Measurements from ENCODE around the gene TPPP. TPM values are rescaled to one million over a fixed set of nuclear protein-coding genes. Genes with fewer than 3 reads are reported as not detected.

The TPPP gene
- total and polyA plus RNA-seq, 2 of the 13 experiments (the other 11 are each of a cell fraction or from before 2014, with no cell fraction given), result 0.07 TPM; not detected in 1

DNA sequence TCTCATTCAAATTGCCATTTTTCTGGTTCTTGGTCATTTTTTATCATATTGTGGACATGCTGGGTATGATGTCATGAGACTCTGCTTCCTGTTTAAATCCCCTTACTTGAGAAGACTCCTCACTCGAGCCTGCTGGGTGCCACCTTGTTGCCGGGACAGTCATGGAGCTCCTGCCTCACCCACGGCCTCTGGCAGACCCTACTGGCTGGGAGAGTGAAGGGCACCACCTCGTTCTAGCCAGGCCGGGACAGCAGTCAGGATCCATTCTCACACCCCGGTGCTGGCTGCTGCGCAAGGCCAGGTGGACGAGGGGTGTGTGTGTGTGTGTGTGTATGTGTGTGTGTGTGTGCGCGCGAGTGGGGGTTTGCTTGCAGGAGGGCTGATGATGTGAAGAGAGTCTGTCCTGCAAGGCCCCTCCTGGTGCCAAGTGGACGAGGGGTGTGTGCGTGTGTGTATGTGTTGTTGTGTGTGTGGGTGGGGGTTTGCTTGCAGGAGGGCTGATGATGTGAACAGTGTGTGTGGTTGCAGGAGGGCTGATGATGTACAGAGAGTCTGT is 76.6 kb downstream of the TPPP start (continued):
- 0 out of 2 replicates have a peak, but pooled peaks have one; percentile 21 for TF ChIP-seq ATF7 (IDR thresholded peaks at IDR 0.05)
- TF ChIP-seq ATF7 (CRISPR knock-in tag; IDR thresholded peaks at IDR 0.05), result no peak
- TF ChIP-seq XRCC5 (optimal IDR thresholded peaks at IDR 0.05; ENCODE audit: low read length), result peak; percentile 20
- no peak for TF ChIP-seq ZNF12 (CRISPR knock-in tag; IDR thresholded peaks at IDR 0.05)
- TF ChIP-seq, protein P1, sequence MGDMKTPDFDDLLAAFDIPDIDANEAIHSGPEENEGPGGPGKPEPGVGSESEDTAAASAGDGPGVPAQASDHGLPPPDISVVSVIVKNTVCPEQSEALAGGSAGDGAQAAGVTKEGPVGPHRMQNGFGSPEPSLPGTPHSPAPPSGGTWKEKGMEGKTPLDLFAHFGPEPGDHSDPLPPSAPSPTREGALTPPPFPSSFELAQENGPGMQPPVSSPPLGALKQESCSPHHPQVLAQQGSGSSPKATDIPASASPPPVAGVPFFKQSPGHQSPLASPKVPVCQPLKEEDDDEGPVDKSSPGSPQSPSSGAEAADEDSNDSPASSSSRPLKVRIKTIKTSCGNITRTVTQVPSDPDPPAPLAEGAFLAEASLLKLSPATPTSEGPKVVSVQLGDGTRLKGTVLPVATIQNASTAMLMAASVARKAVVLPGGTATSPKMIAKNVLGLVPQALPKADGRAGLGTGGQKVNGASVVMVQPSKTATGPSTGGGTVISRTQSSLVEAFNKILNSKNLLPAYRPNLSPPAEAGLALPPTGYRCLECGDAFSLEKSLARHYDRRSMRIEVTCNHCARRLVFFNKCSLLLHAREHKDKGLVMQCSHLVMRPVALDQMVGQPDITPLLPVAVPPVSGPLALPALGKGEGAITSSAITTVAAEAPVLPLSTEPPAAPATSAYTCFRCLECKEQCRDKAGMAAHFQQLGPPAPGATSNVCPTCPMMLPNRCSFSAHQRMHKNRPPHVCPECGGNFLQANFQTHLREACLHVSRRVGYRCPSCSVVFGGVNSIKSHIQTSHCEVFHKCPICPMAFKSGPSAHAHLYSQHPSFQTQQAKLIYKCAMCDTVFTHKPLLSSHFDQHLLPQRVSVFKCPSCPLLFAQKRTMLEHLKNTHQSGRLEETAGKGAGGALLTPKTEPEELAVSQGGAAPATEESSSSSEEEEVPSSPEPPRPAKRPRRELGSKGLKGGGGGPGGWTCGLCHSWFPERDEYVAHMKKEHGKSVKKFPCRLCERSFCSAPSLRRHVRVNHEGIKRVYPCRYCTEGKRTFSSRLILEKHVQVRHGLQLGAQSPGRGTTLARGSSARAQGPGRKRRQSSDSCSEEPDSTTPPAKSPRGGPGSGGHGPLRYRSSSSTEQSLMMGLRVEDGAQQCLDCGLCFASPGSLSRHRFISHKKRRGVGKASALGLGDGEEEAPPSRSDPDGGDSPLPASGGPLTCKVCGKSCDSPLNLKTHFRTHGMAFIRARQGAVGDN (CRISPR knock-in tag; IDR thresholded peaks at IDR 0.05), result peak; percentile 20; the same call in 1 of the 2 replicates
- 0 out of 2 replicates have a peak, but pooled peaks have one; percentile 7 for TF ChIP-seq KDM2A (CRISPR knock-in tag; IDR thresholded peaks at IDR 0.05; ENCODE audit: borderline replicate concordance, low read depth)

DNA sequence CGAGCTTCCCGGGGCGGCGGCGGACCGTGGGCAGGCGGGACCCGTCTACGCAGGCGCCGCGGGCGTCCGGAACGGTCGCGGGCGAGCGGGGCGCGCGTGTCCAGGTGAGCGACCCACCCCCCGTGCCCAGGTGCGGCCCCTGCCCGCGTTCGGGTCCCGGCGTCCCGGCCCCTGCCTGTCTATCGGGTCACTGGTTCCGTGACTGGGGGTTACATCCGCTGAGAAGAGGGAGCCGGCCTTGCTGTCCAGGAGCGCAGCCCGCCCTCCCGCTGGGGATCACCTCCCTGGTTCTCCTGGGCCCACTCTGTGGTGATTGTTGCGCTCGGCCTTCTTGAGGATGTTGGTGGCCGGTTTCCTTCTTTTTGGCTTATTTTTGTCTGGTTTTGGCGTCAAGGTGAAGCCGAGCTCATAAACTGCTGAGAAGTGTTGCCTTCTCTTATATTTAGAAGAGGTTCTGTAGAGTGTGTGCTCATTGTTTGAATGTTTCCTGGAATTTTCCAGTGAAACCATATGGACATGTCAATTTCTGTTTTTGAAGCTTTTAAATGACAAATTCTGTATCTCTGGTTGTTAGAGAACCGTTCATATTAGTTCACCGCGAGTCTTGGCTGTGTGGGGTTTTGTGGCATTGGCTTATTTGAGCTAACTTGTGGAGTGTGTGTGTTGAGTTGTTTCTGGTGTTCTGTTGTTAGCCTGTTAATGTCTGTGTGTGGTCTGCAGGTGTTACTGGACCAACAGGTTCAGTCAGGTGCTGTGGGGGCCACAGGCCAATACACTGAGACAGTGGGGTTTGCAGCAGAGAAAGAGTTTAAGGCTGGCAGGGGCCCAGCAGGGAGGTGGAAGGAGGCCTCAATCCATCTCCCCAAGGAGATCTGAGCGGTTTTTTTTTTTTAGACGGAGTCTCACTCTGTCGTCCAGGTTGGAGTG is 80.4 kb downstream of the TPPP start:
- Histone ChIP-seq H3K27ac (ENCODE audit: extremely low read length, insufficient read depth, low read length) (peak overlapping the region; percentile 58), H4K20me1 (ENCODE audit: insufficient read depth, low read length) (no peaks in the 10 kb centered on the region)
- in situ Hi-C loops (cut with HindIII; ENCODE audit: extremely low pct_ligation_motif_present, low pct_unique_long_range_greater_than_20kb), result no loop called here
- TF ChIP-seq, protein P2, sequence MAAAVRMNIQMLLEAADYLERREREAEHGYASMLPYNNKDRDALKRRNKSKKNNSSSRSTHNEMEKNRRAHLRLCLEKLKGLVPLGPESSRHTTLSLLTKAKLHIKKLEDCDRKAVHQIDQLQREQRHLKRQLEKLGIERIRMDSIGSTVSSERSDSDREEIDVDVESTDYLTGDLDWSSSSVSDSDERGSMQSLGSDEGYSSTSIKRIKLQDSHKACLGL (CRISPR knock-in tag; IDR thresholded peaks at IDR 0.05), result 0 out of 2 replicates have a peak, but pooled peaks have one; percentile 39
- TF ChIP-seq, protein P1 (CRISPR knock-in tag; IDR thresholded peaks at IDR 0.05), result peak; percentile 22; the same call in 1 of the 2 replicates
- 0 out of 2 replicates have a peak, but pooled peaks have one; percentile 4 for TF ChIP-seq ETV5 (CRISPR knock-in tag; IDR thresholded peaks at IDR 0.05; ENCODE audit: borderline replicate concordance)
- no peak for TF ChIP-seq STAT5B (CRISPR knock-in tag; IDR thresholded peaks at IDR 0.05)
- no peak for TF ChIP-seq NAIF1 (CRISPR knock-in tag; IDR thresholded peaks at IDR 0.05; ENCODE audit: borderline replicate concordance)
- TF ChIP-seq ZNF766 (CRISPR knock-in tag; IDR thresholded peaks at IDR 0.05; ENCODE audit: borderline replicate concordance), result no peak
- no peak for TF ChIP-seq CBFB (CRISPR knock-in tag; IDR thresholded peaks at IDR 0.05)

More for the DNA sequence above, 80.4 kb downstream of the TPPP start:
- H3K9ac ChIP-seq (ENCODE audit: insufficient read depth, low read depth, low read length), result peak overlapping the region; percentile 74
- peaks cover 1 to 2% of the 10 kb centered on the region in 2 experiments; a peak in 1 of 5 replicates for H3K36me3 ChIP-seq (replicated peaks in 1 of 2; ENCODE audit: control insufficient read depth in 1 of 2, insufficient read depth in 2 of 2, low read length in 2 of 2)
- ChIA-PET CTCF (ENCODE audit: low intra/inter-chr PET ratio, low total read pairs) (no interaction called here), POLR2A (no interaction called here)
- no peaks in the 10 kb centered on the region for H3K9me3 ChIP-seq (ENCODE audit: low read length)
- FAIRE-seq, result no peak
- BruUV-seq (replicated peaks), result TSS peak; percentile 46
- DNase-seq (ENCODE audit: low spot score), result no peak
- peaks cover 69% of the 10 kb centered on the region for H3K4me1 ChIP-seq (ENCODE audit: insufficient read depth, low read length)
- peak overlapping the region; percentile 71 for H3K4me2 ChIP-seq (ENCODE audit: low read depth, low read length)
- intact Hi-C loops (cut with micrococcal nuclease; ENCODE audit: unreplicated experiment), result loop anchor here (2.0 to 10.0 kb wide), 2 partner anchors 78 to 140 kb away; no protein-coding TSS in a partner anchor
- 21% methylated on average over 22 of the region's 49 CpGs for WGBS (ENCODE audit: low lambda C conversion rate)
- peak overlapping the region; percentile 79 to 89 (median 84) for H3K4me3 ChIP-seq (replicated peaks in 1 of 3; ENCODE audit: insufficient read depth in 1 of 3, low read depth in 2 of 3, low read length in 3 of 3)
- no peaks in the 10 kb centered on the region for H3K27me3 ChIP-seq (ENCODE audit: control insufficient read depth in 1 of 2, insufficient read depth in 2 of 2, low read length in 2 of 2)
- no peak overlapping the region for H2AFZ ChIP-seq (ENCODE audit: low read length)
- peak; percentile 42 for ATAC-seq
- peaks cover 51% of the 10 kb centered on the region for H3K79me2 ChIP-seq (ENCODE audit: insufficient read depth, low read length)

Measured in HepG2 (cell line).